Gastrocnemius medialis (tissue), 4 donors: Measurements from ENCODE around the gene HS3ST2.

Experiments
- CTCF ChIP-seq, 5 experiments: fragments of 450-650 bp in 3 of 5; fragments of 200-600 bp in 2 of 5; sonication (generic) in 2 of 5; IDR thresholded peaks in 4 of 5; conservative IDR thresholded peaks in 1 of 5; 1 replicate in 4 of 5; 2 replicates in 1 of 5; pipeline ENCODE4 v1.5.1; 2016 to 2019; ENCODE audit warnings: antibody characterized with exemption in 5 of 5, mild to moderate bottlenecking in 3 of 5, moderate library complexity in 3 of 5
- POLR2A ChIP-seq, 2 donors: fragments of 450-650 bp; IDR thresholded peaks; one replicate each; pipeline ENCODE4 v1.6.1; 2017; ENCODE audit warnings: antibody characterized with exemption in 2 of 2, mild to moderate bottlenecking in 2 of 2, moderate library complexity in 2 of 2

- TF ChIP-seq CTCF (IDR thresholded peaks at IDR 0.05 in 4 of 5, conservative IDR thresholded peaks at IDR 0.05 in 1 of 5): no peak
- no peak for TF ChIP-seq POLR2A (IDR thresholded peaks at IDR 0.05)
These were observed 48.5 kb upstream of the HS3ST2 start for GRCh38 chr16:22765479-22765878.
